ENCODE measurements around the gene AICDA. TPM values are rescaled to one million over a fixed set of nuclear protein-coding genes. Genes with fewer than 3 reads are reported as not detected.

AICDA gene
- total RNA-seq, 1 experiment from 2014 or later, result not detected

GRCh38 chr12:8562310-8562709, 50.3 kb downstream of the AICDA start:
- no peaks in the 10 kb centered on the region for H3K4me1 ChIP-seq (ENCODE audit: control insufficient read depth in 1 of 2, insufficient read depth in 2 of 2, low read length in 2 of 2)
- no peaks in the 10 kb centered on the region for H3K36me3 ChIP-seq (ENCODE audit: control insufficient read depth in 1 of 2, insufficient read depth in 2 of 2, low read length in 2 of 2)
- no peaks in the 10 kb centered on the region for H3K9me3 ChIP-seq (ENCODE audit: control insufficient read depth in 1 of 2, insufficient read depth in 1 of 2, low read depth in 1 of 2, low read length in 2 of 2)
- ChIA-PET RAD21 (ENCODE audit: low non-redundant PET in 1 of 2, low total read pairs in 2 of 2, uncharacterized antibody in 2 of 2, unreplicated experiment in 2 of 2) (no interaction called here), CTCF (no interaction called here), POLR2A (no interaction called here)
- H3K4me2 ChIP-seq (ENCODE audit: low read length), result no peak overlapping the region
- DNase-seq (ENCODE audit: low read depth, low spot score) (no peak), ATAC-seq (no peak)
- H2AFZ ChIP-seq (ENCODE audit: low read depth, low read length, poor library complexity, severe bottlenecking), result no peak overlapping the region
- H3K9ac ChIP-seq (ENCODE audit: low read length), result no peak overlapping the region
- no peak overlapping the region for H3K4me3 ChIP-seq (replicated peaks in 1 of 2; ENCODE audit: low read depth in 1 of 2, low read length in 2 of 2)
- H4K20me1 ChIP-seq (ENCODE audit: insufficient read depth), result no peaks in the 10 kb centered on the region
- no peak overlapping the region for H3K27ac ChIP-seq (ENCODE audit: low read depth, low read length)
- no peaks in the 10 kb centered on the region for H3K27me3 ChIP-seq (ENCODE audit: insufficient read depth, low read length)
- BruUV-seq (replicated peaks), result no TSS peak
- intact Hi-C loops (cut with micrococcal nuclease), result no loop called here
- H3K9me2 ChIP-seq (ENCODE audit: insufficient read depth), result no peaks in the 10 kb centered on the region
- TF ChIP-seq SRF (IDR thresholded peaks at IDR 0.05; ENCODE audit: low read depth), result no peak
- TF ChIP-seq CTCF (IDR thresholded peaks at IDR 0.05 in 2 of 3, conservative IDR thresholded peaks at IDR 0.05 in 1 of 3; ENCODE audit: borderline replicate concordance in 1 of 3, insufficient read depth in 1 of 3, low read depth in 2 of 3, low read length in 2 of 3), result peak in 2 of 3 experiments; percentile 41 to 63; a peak in 4 of 6 replicates
- H3K79me2 ChIP-seq (ENCODE audit: insufficient read depth, low read length), result no peaks in the 10 kb centered on the region

GRCh38 chr12:8561011-8561410, 51.6 kb downstream of the AICDA start:
- H3K9ac ChIP-seq (ENCODE audit: low read length), result no peak overlapping the region
- BruUV-seq (replicated peaks), result no TSS peak

More at GRCh38 chr12:8561011-8561410, 51.6 kb downstream of the AICDA start:
- Histone ChIP-seq H3K4me1 (ENCODE audit: control insufficient read depth in 1 of 2, insufficient read depth in 2 of 2, low read length in 2 of 2) (no peaks in the 10 kb centered on the region), H3K4me2 (ENCODE audit: low read length) (no peak overlapping the region), H4K20me1 (ENCODE audit: insufficient read depth) (no peaks in the 10 kb centered on the region), H3K9me2 (ENCODE audit: insufficient read depth) (no peaks in the 10 kb centered on the region), H3K9me3 (ENCODE audit: control insufficient read depth in 1 of 2, insufficient read depth in 1 of 2, low read depth in 1 of 2, low read length in 2 of 2) (no peaks in the 10 kb centered on the region), H3K4me3 (replicated peaks in 1 of 2; ENCODE audit: low read depth in 1 of 2, low read length in 2 of 2) (no peak overlapping the region), H3K27ac (ENCODE audit: low read depth, low read length) (no peak overlapping the region), H3K36me3 (ENCODE audit: control insufficient read depth in 1 of 2, insufficient read depth in 2 of 2, low read length in 2 of 2) (no peaks in the 10 kb centered on the region), H3K27me3 (ENCODE audit: insufficient read depth, low read length) (no peaks in the 10 kb centered on the region), H3K79me2 (ENCODE audit: insufficient read depth, low read length) (no peaks in the 10 kb centered on the region), H2AFZ (ENCODE audit: low read depth, low read length, poor library complexity, severe bottlenecking) (no peak overlapping the region)
- RAD21 ChIA-PET (ENCODE audit: low non-redundant PET in 1 of 2, low total read pairs in 2 of 2, uncharacterized antibody in 2 of 2, unreplicated experiment in 2 of 2), result no interaction called here
- intact Hi-C loops (cut with micrococcal nuclease), result no loop called here
- TF ChIP-seq EGR1 (IDR thresholded peaks at IDR 0.05; ENCODE audit: low read depth) (no peak), ZFX (IDR thresholded peaks at IDR 0.05) (no peak), POLR2AphosphoS5 (IDR thresholded peaks at IDR 0.05; ENCODE audit: low read depth, low read length) (no peak), YY1 (IDR thresholded peaks at IDR 0.05; ENCODE audit: extremely low read depth, insufficient replicate concordance, low read depth, low read length) (no peak), EZH2 (IDR thresholded peaks at IDR 0.05) (no peak), EZH2phosphoT487 (IDR thresholded peaks at IDR 0.05; ENCODE audit: borderline replicate concordance) (no peak), ELF1 (IDR thresholded peaks at IDR 0.05; ENCODE audit: borderline replicate concordance, low read depth) (no peak), SRF (IDR thresholded peaks at IDR 0.05; ENCODE audit: low read depth) (no peak), RAD21 (IDR thresholded peaks at IDR 0.05; ENCODE audit: low read depth) (no peak), SP1 (IDR thresholded peaks at IDR 0.05; ENCODE audit: low read depth) (no peak), CEBPB (IDR thresholded peaks at IDR 0.05; ENCODE audit: low read depth) (no peak), POLR2A (IDR thresholded peaks at IDR 0.05; ENCODE audit: borderline replicate concordance, extremely low read depth, insufficient read depth, insufficient read length) (no peak), MAX (IDR thresholded peaks at IDR 0.05) (no peak), TCF7L2 (IDR thresholded peaks at IDR 0.05; ENCODE audit: borderline replicate concordance, extremely low read depth, insufficient read depth, insufficient read length) (no peak), CBX3 (IDR thresholded peaks at IDR 0.05; ENCODE audit: low read depth) (no peak)
- CTCF ChIA-PET, result interaction anchor here (1.2 kb wide), 1 partner anchor 17 kb away, joined by 8 read pairs; no protein-coding TSS in a partner anchor
- DNase-seq (ENCODE audit: low read depth, low spot score) (no peak), ATAC-seq (no peak)
- POLR2A ChIA-PET, result no interaction called here

All from HCT116 (cell line).